Peyer's patch (tissue), 4 donors: Measurements from ENCODE around the gene GHRHR. TPM values are rescaled to one million over a fixed set of nuclear protein-coding genes. Genes with fewer than 3 reads are reported as not detected.
A peak's percentile ranks its signal among the peaks of the same experiment; 100 is the strongest.

Source experiments
- DNase-seq, 3 donors: peaks; one replicate each; pipeline ENCODE4 v3.0.0-alpha.2; 2017 to 2019
- H3K27ac ChIP-seq, 4 donors: fragments of 200-600 bp; sonication (generic); one replicate each; pipeline ENCODE4 v1.5.1; 2016 to 2019
- H3K27me3 ChIP-seq, 2 donors: fragments of 200-600 bp; sonication (generic); one replicate each; pipeline ENCODE4 v1.5.1; 2019
- H3K36me3 ChIP-seq, 3 donors: fragments of 200-600 bp; sonication (generic); one replicate each; pipeline ENCODE4 v1.5.1; 2016 to 2019
- H3K4me1 ChIP-seq, 4 donors: fragments of 200-600 bp; sonication (generic); one replicate each; pipeline ENCODE4 v1.5.1; 2016 to 2019
- H3K4me3 ChIP-seq, 4 donors: fragments of 200-600 bp; sonication (generic); 1 replicate in 3 of 4; 2 replicates in 1 of 4; pipeline ENCODE4 v1.5.1; 2016 to 2019; ENCODE audit warnings: mild to moderate bottlenecking in 1 of 4
- H3K9me3 ChIP-seq, 4 donors: fragments of 200-600 bp; sonication (generic); one replicate each; pipeline ENCODE4 v1.5.1; 2016 to 2019; ENCODE audit warnings: mild to moderate bottlenecking in 1 of 4
- CTCF ChIP-seq, 6 experiments: fragments of 450-650 bp in 4 of 6; fragments of 200-600 bp in 2 of 6; sonication (generic) in 1 of 6; IDR thresholded peaks; one replicate each; pipeline ENCODE4 v1.5.1; 2017 to 2019; ENCODE audit warnings: antibody characterized with exemption in 6 of 6, mild to moderate bottlenecking in 3 of 6, moderate library complexity in 1 of 6
- POLR2A ChIP-seq, 2 donors: fragments of 450-650 bp; IDR thresholded peaks; one replicate each; pipeline ENCODE4 v1.5.1; 2017; ENCODE audit warnings: antibody characterized with exemption in 2 of 2, mild to moderate bottlenecking in 2 of 2, moderate library complexity in 2 of 2
- total RNA-seq, 4 donors: library from RNA; depleted of rRNA; stranded (reverse); fragments of >200 nt; gene quantifications; one replicate each; pipeline ENCODE4 v1.1.0, GENCODE V29; 2016

The GHRHR gene
- total RNA-seq, 4 donors from 2014 or later, result not detected

GRCh38 chr7:31022117-31022516, 58.4 kb downstream of the GHRHR start:
- H3K4me3 ChIP-seq, result no peak overlapping the region
- H3K9me3 ChIP-seq, result no peaks in the 10 kb centered on the region
- no peak overlapping the region for H3K27ac ChIP-seq
- no peak for DNase-seq
- H3K36me3 ChIP-seq, result no peaks in the 10 kb centered on the region
- TF ChIP-seq CTCF (IDR thresholded peaks at IDR 0.05), result no peak
- no peak for TF ChIP-seq POLR2A (IDR thresholded peaks at IDR 0.05)
- no peaks in the 10 kb centered on the region for H3K27me3 ChIP-seq
- no peaks in the 10 kb centered on the region for H3K4me1 ChIP-seq

GRCh38 chr7:31022726-31023125, 59.0 kb downstream of the GHRHR start:
- DNase-seq, result no peak
- Histone ChIP-seq H3K27me3 (no peaks in the 10 kb centered on the region), H3K9me3 (no peaks in the 10 kb centered on the region), H3K4me3 (no peak overlapping the region), H3K36me3 (no peaks in the 10 kb centered on the region), H3K4me1 (no peaks in the 10 kb centered on the region), H3K27ac (no peak overlapping the region)
- TF ChIP-seq CTCF (IDR thresholded peaks at IDR 0.05), result no peak
- TF ChIP-seq POLR2A (IDR thresholded peaks at IDR 0.05), result no peak

GRCh38 chr7:31023877-31024276, 60.1 kb downstream of the GHRHR start:
- Histone ChIP-seq H3K27me3 (no peaks in the 10 kb centered on the region), H3K27ac (no peak overlapping the region)
- DNase-seq, result no peak

GRCh38 chr7:31027161-31027965, 63.6 kb downstream of the GHRHR start:
- H3K4me1 ChIP-seq, result no peaks in the 10 kb centered on the region
- H3K9me3 ChIP-seq, result no peaks in the 10 kb centered on the region
- TF ChIP-seq CTCF (IDR thresholded peaks at IDR 0.05), result no peak
- no peak for TF ChIP-seq POLR2A (IDR thresholded peaks at IDR 0.05)
- peak overlapping the region in 1 of 4 donors; percentile 38 for H3K27ac ChIP-seq
- no peaks in the 10 kb centered on the region for H3K36me3 ChIP-seq
- no peak overlapping the region for H3K4me3 ChIP-seq
- DNase-seq, result no peak
- H3K27me3 ChIP-seq, result no peaks in the 10 kb centered on the region

More at GRCh38 chr7:31023877-31024276, 60.1 kb downstream of the GHRHR start:
- TF ChIP-seq CTCF (IDR thresholded peaks at IDR 0.05) (no peak), POLR2A (IDR thresholded peaks at IDR 0.05) (no peak)
- no peak overlapping the region for H3K4me3 ChIP-seq
- H3K9me3 ChIP-seq, result no peaks in the 10 kb centered on the region
- H3K36me3 ChIP-seq, result no peaks in the 10 kb centered on the region
- no peaks in the 10 kb centered on the region for H3K4me1 ChIP-seq

- H3K9me3 ChIP-seq, result no peaks in the 10 kb centered on the region
- DNase-seq, result no peak
- H3K27me3 ChIP-seq, result no peaks in the 10 kb centered on the region
- no peaks in the 10 kb centered on the region for H3K4me1 ChIP-seq
- H3K27ac ChIP-seq, result no peak overlapping the region
- no peaks in the 10 kb centered on the region for H3K36me3 ChIP-seq
- no peak for TF ChIP-seq POLR2A (IDR thresholded peaks at IDR 0.05)
- TF ChIP-seq CTCF (IDR thresholded peaks at IDR 0.05), result no peak
- no peak overlapping the region for H3K4me3 ChIP-seq
Observed at GRCh38 chr7:31028006-31028405, 64.3 kb downstream of the GHRHR start.
